OCI-LY3 (cell line): Measurements from ENCODE around the gene PNMT.

Experiments
- H2AFZ ChIP-seq: fragments of 200-600, 300-600 bp; shearing (Covaris generic); 2 replicates; pipeline ENCODE4 v1.6.0; 2014; ENCODE audit warnings: antibody characterized with exemption, low read depth, low read length
- H3K27ac ChIP-seq: fragments of 200-600, 300-600 bp; sonication (generic); 2 replicates; pipeline ENCODE4 v1.5.1; 2014; ENCODE audit warnings: mild to moderate bottlenecking, low read length, moderate library complexity, mixed read lengths
- H3K27me3 ChIP-seq: fragments of 200-600, 300-600 bp; sonication (generic); 2 replicates; pipeline ENCODE4 v1.6.1; 2014; ENCODE audit warnings: low read depth, low read length, mixed read lengths
- H3K36me3 ChIP-seq: fragments of 200-600, 300-600 bp; sonication (generic); replicated peaks from 2 replicates; pipeline ENCODE3; 2014; ENCODE audit warnings: low read depth, low read length, mixed read lengths
- H3K4me1 ChIP-seq: fragments of 300-600, 200-600 bp; sonication (generic); 2 replicates; pipeline ENCODE4 v1.6.1; 2014; ENCODE audit warnings: low read length, mixed read lengths
- H3K4me2 ChIP-seq: fragments of 200-600, 300-600 bp; sonication (generic); 2 replicates; pipeline ENCODE4 v1.6.1; 2014; ENCODE audit warnings: low read length, mixed read lengths
- H3K4me3 ChIP-seq: fragments of 300-600, 200-600 bp; sonication (generic); 2 replicates; pipeline ENCODE4 v1.5.1; 2014; ENCODE audit warnings: antibody characterized with exemption, mild to moderate bottlenecking, low read length, moderate library complexity
- H3K79me2 ChIP-seq: fragments of 300-600, 200-600 bp; shearing (Covaris generic); 2 replicates; pipeline ENCODE4 v1.6.1; 2014; ENCODE audit warnings: mild to moderate bottlenecking, low read length, mixed read lengths
- H3K9ac ChIP-seq: fragments of 300-600, 200-600 bp; shearing (Covaris generic); 2 replicates; pipeline ENCODE4 v1.6.0; 2014; ENCODE audit warnings: mild to moderate bottlenecking, low read length, moderate library complexity
- H3K9me3 ChIP-seq: fragments of 200-600, 300-600 bp; shearing (Covaris generic); 2 replicates; pipeline ENCODE4 v1.6.1; 2014; ENCODE audit warnings: low read length, mixed read lengths; ENCODE audit not compliant: insufficient read depth
- H4K20me1 ChIP-seq: fragments of 200-600, 300-600 bp; sonication (generic); 2 replicates; pipeline ENCODE4 v1.6.1; 2016; ENCODE audit warnings: low read length, mixed read lengths; ENCODE audit not compliant: insufficient read depth
- CTCF ChIP-seq: fragments of 200-600, 300-600 bp; sonication (generic); IDR thresholded peaks from 2 replicates; pipeline ENCODE4 v1.5.1; 2014; ENCODE audit warnings: antibody characterized with exemption, low read length, low read depth
- EZH2phosphoT487 ChIP-seq: fragments of 200-600 bp; shearing (Covaris generic); IDR thresholded peaks from 2 replicates; pipeline ENCODE4 v1.6.1; 2018; ENCODE audit warnings: antibody characterized with exemption, mixed run types, low read depth

The PNMT gene

GRCh38 chr17:39672522-39673334, 4.5 kb downstream of the PNMT start:
- Histone ChIP-seq H3K27me3 (no peaks in the 10 kb centered on the region), H3K4me3 (no peak overlapping the region), H3K9me3 (no peaks in the 10 kb centered on the region), H3K4me1 (peaks cover 19% of the 10 kb centered on the region), H4K20me1 (no peaks in the 10 kb centered on the region), H2AFZ (no peak overlapping the region), H3K27ac (no peak overlapping the region), H3K9ac (no peak overlapping the region), H3K79me2 (no peaks in the 10 kb centered on the region), H3K36me3 (no peaks in the 10 kb centered on the region), H3K4me2 (peak overlapping the region; percentile 74)
- TF ChIP-seq EZH2phosphoT487 (no peak), CTCF (no peak)

GRCh38 chr17:39673335-39674081, 5.3 kb downstream of the PNMT start:
- Histone ChIP-seq H3K4me1 (peaks cover 18% of the 10 kb centered on the region), H3K9me3 (no peaks in the 10 kb centered on the region), H3K36me3 (no peaks in the 10 kb centered on the region), H3K27ac (no peak overlapping the region), H4K20me1 (no peaks in the 10 kb centered on the region), H3K4me2 (no peak overlapping the region), H3K4me3 (no peak overlapping the region), H3K9ac (no peak overlapping the region), H3K79me2 (no peaks in the 10 kb centered on the region), H3K27me3 (no peaks in the 10 kb centered on the region), H2AFZ (no peak overlapping the region)
- TF ChIP-seq EZH2phosphoT487 (no peak), CTCF (no peak)

DNA sequence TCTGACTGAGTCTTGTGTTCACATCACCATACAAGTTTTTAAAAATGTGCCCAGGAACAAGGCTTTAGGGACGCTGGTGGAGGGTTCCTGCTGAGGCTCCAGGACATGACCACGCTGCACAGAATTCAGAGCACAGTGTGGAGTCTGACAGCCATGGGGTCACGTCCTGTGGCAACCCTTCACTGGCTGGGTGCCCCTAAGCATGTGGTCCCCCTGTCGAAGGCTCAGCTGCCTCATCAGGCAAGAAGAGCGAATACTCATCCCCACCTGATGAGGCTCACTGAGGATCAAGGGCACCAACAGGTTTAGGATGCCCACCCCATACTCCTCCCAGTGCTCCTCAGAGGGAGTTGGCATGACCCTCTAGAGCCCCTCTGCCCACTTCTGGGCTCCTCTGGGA, 5.9 kb downstream of the PNMT start:
- no peaks in the 10 kb centered on the region for H3K36me3 ChIP-seq
- H3K4me3 ChIP-seq, result no peak overlapping the region
- H3K9me3 ChIP-seq, result no peaks in the 10 kb centered on the region
- H3K4me1 ChIP-seq, result peaks cover 15% of the 10 kb centered on the region
- no peak for TF ChIP-seq CTCF
- no peak for TF ChIP-seq EZH2phosphoT487
- no peaks in the 10 kb centered on the region for H3K27me3 ChIP-seq
- H4K20me1 ChIP-seq, result no peaks in the 10 kb centered on the region
- H3K9ac ChIP-seq, result no peak overlapping the region
- H3K79me2 ChIP-seq, result no peaks in the 10 kb centered on the region
- no peak overlapping the region for H3K27ac ChIP-seq
- H3K4me2 ChIP-seq, result no peak overlapping the region
- no peak overlapping the region for H2AFZ ChIP-seq

- Histone ChIP-seq H3K4me3 (no peak overlapping the region), H3K27ac (no peak overlapping the region), H3K36me3 (no peaks in the 10 kb centered on the region), H2AFZ (no peak overlapping the region), H3K27me3 (no peaks in the 10 kb centered on the region), H3K9me3 (no peaks in the 10 kb centered on the region), H4K20me1 (no peaks in the 10 kb centered on the region), H3K4me1 (peaks cover 15% of the 10 kb centered on the region), H3K79me2 (no peaks in the 10 kb centered on the region), H3K4me2 (no peak overlapping the region), H3K9ac (no peak overlapping the region)
- TF ChIP-seq CTCF (no peak), EZH2phosphoT487 (no peak)
These were observed 6.6 kb downstream of the PNMT start for GRCh38 chr17:39674702-39675389.
